GM21526 (cell line): ENCODE results near the gene UXT.
"Not testable (repeated sequence)": the region's sequence is repeated elsewhere in the genome, so short reads cannot be mapped to it uniquely, and the experiment has no call there.

Experiments
- ATAC-seq: cut with Tn5 transposase; IDR thresholded peaks from one replicate; pipeline ENCODE4 v1.9.1; 2021; ENCODE audit warnings: moderate library complexity; ENCODE audit not compliant: unreplicated experiment, low FRiP score

UXT gene, protein sequence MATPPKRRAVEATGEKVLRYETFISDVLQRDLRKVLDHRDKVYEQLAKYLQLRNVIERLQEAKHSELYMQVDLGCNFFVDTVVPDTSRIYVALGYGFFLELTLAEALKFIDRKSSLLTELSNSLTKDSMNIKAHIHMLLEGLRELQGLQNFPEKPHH

DNA sequence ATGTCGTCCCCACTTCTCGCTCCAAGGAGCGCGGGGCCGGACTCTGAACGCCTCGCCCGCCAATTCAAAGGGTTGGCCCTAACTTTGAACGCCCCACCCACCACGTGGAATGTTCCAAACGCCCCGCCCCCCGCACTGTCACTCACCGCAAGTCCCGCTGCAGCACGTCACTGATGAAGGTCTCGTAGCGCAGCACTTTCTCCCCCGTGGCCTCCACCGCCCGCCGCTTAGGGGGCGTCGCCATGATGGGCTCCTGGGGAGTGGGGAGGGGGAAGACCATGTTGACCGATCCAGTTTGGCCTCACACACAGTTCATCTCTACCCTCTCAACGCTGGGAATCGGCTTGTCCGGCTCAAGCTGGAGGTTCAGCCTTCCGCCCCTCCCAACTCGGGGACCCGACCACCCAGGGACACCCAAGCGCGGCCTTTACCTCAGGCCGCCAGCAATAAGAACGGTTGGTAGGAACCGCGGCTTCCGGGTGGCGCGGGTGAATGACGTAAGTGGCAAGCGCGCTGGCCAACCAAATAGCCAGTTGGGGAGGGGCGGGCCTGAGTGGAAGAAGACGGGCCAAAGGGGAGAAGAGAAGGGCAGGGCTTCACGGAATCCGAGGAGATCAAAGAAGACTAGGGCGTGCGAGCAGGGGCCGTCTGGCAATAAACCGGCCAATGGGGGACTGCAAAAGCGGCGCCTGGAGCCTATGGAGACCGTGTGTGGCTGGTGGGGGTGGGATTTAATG, at the start of gene UXT:
Gene UXT (minus strand): TSS at position 497 of the 737 bp plus-strand sequence. CDS start 253 bp downstream, at position 244.
- ATAC-seq, result peak; percentile 72

DNA sequence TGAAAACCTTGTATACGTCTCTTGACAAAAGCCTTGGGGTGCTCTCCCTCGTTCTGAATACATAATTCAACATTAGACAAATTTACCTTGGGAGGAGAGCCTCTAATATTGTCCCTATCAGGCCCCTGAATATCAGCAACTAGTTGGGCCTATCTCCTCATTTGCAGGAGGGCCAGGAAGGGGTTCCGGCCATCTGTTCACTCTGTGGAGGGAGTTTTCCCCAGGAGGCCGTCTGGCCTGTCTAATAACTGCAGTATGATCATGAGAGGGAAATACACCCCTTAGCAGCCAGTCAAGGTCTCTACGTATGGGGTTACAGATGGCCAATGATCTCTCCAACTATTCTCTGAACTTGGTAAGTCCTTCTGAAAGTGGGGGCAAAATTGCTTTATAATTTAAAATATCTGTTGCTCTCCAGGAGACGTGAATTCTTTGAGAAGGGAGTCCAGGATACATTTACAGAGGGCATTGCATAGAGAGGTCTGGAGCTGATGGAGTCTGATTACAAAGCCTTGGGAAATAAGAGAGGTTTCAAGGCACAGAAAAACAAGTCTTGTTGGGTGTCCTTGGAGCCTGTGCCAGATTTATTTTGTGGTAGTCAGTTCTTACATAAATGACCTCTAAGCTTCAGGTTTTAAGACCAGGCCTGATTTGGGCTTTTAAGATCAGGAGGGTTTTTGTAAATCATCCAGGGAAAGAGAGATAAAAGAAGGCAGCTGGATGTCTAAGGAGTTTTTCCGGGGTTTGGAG, 48.2 kb upstream of the UXT start:
- ATAC-seq, result no peak

DNA sequence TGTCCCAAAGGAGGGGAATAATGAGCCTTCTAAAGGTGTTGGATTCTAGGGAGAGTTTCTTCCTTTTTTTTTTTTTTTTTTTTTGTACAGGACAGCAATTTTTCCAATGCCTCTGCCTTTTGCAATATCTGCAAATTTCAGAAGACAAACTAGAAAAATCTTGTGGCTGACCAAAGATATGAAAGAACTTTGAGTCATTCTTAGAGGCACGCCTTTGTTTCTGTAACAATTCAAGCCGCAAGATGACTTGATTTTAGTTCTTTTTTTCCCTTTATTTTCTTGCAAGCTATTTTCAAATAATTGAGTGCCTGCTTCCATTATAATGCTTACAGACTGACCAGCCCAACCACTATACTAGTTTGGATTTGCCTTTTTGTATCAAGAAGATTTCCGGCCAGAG, 47.6 kb upstream of the UXT start:
- no peak for ATAC-seq

DNA sequence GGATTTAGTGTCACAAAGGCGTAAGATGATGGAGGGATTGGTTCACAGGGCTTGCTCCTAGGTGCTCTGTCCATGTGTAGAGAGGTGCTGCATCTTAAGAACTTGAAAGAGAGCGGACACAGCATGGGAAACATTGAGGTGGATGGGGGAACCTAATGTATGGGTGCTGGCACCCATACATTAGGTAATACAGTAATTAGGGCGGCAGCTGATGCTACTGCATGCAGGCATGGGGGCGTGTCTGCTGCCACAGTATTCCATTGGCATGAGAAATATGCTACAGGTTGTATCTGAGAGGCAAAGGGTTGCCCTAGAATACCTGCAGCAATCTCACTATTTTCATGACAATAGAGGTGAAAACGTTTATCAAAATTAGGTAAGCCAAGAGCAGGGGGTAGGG, 45.8 kb upstream of the UXT start:
- no peak for ATAC-seq

DNA sequence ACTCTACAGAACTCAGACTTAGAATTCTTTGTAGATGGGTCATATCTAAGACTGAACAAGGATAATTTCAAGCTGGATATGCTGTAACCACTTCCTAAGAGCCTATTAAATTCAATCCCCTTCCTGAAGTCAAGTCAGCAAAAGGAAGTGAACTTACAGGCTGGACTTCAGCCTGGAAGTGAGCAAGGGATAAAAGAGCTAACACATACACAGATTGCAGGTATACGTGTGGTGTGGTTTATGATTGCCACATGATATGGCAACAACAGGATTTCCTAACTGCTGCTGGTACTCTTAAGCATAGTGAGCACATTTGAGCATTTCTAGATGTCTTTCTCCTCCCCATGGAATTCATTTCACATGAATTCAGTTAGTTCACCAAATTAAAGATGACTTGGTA, 38.2 kb upstream of the UXT start:
- ATAC-seq, result no peak

DNA sequence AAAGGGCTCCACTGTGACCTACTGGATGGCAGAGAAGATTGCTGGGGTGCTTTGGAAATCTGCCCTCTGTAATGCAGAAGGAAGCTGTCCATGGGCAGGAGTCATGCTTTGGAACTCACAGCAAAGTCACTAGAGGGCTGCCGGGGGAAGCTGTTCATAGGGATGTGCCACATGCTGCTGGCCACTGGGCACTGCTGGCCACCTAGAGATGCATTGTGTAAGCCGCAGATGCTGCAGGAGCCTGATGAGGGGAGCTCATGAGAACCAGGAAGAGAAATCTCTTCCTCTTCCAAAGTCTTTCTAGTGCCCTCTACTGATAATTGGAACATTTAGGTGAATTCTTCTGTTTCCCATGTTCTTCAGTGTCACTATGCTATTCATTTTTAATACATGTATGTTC, 31.2 kb upstream of the UXT start:
- ATAC-seq, result no peak

DNA sequence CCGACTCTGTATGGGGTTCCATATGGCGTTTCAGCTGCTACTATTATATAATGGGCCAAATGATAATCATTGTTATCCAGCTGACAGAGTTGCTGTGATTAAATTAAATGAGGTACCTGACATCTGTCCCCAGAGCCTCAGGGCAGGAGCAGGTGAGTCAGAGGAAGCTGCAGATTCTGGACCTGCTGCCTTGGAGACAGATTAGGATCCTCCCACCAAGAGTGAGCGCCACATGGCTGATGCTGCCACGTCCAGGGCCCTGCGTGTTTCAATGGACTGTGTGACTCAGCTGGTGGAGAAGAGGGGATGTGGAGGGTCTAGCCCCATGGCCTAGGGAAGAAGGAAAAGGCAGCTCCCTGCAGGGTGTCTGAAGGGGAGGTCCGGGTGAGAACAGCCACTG, 28.3 kb upstream of the UXT start:
- ATAC-seq, result no peak

DNA sequence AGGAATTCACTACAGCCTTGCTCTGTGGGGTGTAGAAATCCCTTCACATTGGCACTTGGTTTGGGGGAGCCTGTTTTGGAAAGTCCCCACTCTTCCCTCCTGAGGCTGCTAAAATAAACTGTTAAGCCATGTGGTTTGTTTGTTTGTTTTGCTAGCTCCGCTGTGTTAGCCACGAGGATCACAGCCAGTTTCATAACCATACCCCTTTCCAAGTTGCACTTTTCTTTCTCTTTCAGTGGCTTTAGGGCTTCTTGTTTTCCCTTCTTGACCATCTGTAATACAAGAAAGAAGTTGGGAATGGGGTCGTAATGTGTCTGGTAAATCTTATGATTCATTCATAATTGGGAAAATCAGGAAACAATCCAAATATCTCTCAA, 24.8 kb upstream of the UXT start:
- ATAC-seq, result no peak

DNA sequence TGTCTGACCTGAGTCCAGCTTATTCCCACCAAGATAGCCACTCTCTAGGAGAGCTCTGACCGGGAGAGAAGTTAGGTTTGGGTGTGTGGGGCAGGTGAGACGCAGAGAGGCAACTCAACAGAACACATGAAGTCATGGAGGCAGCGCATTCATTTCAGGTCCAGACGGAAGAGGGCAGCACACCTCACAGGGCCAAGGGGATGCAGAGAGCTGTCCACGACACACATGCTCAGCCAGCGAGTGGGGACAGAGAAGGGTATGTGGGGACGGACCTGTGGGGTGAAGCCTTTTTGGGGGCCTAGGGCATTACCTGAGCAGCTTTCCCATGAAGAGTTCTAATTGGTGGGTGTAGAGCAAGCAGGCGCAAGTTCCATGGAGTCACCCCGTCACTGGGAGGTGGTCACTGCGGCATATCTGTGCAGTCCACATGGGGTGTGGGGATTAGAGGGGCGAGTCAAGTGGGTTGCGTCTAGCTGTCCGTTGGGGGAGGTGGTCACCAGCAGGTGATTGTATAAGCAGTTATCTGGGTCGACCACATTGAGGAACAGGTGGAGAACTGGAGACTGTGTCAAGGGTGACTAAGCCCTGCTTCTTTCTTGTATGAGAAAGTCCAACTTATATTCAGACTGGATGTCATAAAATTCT, 24.3 kb upstream of the UXT start:
- no peak for ATAC-seq

DNA sequence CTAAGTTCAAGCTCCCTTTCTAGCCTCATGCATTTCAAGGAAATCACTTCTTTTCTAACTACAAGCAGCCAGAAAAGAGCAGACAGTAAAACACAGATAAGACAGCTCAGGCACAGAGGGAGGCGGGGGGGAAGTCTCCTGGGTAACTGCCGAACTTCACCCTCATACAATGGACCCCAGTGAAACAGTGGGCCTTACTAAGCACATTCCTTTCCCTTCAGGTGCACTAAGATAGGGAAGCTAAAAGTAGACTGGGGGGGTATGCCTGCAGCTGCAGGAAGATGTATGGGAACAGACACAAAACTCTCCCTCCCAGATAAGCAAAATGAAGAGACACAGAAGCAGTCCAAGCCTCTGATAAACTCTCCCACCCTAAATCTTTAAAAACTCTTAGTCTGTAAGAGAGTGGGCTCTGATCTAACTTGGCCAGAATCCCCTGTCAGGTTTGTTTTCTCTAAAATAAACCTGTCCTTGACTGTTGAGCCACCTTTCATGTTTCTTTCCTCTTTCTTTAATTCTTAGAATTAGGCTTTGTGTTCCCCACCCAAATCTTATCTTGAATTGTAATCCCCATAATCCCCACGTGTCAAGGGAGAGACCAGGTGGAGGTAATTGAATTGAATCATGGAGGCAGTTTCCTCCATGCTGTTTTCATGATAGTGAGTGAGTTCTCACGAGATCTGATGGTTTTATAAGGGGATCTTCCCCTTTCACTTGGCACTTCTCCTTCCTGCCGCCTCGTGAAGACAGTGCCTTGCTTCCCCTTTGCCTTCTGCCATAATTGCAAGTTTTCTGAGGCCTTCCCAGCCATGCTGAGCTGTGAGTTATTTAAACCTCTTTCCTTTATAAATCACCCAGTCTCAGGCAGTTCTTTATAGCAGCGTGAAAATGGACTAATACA, 17.2 kb upstream of the UXT start:
- ATAC-seq, result not testable (repeated sequence)

DNA sequence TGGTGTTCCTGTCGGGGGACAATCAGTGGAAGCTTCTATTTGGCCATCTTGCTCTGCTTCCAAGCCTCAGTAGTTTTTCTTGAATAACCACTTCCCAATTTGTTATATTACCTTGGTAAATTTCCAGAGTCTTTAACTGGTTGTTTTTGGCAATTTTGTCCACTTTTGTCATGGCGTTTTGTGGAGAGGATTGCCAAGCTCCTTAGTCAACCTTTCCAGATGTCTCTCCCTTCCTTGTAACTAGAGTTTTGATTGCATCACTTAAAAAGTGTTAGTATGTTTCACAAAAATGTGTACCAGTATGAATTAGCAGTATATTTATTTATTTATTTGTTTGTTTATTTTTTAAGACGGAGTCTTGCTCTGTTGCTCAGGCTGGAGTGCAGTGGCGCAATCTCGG, 15.8 kb upstream of the UXT start:
- no peak for ATAC-seq

DNA sequence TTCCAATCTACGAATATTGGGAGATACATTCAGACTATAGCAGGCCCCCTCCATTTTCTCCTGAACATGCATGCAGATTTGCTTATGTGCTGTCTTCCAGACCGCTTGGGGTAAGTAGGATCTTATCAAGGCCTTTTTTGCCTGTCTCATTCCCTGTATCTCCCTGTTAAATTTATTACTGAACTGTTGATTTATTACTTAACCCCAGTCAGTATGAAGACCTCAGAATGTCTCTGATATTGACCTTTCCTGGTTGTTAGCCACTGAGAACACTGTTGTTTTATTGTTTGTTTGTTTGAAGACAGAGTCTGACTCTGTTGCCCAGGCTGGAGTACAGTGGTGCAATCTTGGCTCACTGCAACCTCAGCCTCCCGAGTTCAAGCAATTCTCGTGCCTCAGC, 6.8 kb upstream of the UXT start:
- ATAC-seq, result not testable (repeated sequence)

DNA sequence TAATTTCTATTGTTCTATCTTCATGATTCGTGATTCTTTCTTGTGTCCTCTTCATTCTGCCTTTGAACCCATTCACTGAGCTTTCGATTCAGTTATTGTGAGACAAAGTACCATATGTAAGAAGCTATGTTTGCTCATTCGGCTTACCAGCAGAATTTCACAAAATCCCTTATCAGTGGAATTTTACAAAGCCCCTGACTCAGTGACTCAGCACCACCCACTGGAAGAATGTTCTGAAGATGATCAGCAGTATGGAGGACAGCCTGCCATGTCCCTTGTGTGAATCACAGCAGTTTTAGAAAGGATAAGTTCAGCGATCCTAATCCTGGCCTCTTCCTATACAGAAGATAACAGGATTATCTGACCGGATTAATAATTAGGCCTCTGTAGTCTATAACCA, 5.8 kb upstream of the UXT start:
- ATAC-seq, result no peak

DNA sequence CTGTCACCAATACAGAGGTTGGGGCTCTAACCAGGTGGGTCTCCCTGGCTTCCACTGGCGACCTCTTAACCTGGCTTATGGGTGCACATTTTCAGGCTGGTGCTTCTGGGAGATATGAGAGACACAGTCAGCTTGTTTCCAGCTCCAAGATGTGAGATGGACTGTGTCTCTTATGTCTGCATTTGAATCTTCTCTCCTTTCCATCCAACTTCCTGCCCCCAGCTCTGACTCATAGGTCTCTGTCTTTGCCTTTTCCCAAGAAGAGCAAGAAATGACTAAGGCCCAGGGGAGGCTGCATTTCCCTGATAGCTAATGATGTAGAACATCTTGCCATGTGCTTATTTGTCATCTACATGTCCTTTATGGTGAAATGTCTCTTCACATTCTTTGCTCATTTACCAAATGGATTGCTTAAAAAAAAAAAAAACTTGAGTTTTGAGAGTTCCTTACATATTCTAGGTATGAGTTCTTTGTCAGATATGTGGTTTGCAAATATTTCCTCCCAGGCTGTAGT, 3.2 kb upstream of the UXT start:
- ATAC-seq, result no peak

DNA sequence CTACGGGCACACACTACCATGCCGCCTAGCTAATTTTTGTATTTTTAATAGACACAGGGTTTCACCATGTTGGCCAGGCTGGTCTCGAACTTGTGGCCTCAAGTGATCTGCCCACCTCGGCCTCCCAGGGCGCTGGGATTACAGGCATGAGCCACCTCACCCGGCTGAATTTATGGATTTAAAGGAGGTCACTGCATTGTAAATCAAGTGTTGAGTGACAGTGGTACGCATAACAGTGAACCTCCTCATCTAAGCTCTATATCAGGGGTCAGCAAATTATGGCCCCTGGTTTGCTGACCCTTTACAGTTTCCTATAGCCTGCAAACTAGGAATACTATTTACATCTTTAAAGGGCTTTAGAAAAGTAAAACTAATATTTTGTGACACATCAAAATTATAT, 2.6 kb upstream of the UXT start:
- ATAC-seq, result no peak

DNA sequence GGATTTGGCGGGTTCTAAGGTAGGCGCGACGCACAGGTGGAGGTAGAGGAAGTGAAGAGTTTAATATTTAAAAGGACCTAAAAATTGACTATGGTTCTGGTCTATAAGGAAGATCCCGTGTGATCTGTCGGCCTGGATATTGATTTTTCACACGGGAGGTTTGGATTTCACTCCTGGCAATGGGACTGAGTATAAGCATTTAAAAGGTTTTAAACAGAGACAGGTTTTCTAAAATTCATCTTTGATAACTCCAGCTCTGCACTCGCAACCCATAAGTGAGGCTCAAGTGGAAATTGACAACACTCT, 394 bp upstream of the UXT start:
- ATAC-seq, result no peak

DNA sequence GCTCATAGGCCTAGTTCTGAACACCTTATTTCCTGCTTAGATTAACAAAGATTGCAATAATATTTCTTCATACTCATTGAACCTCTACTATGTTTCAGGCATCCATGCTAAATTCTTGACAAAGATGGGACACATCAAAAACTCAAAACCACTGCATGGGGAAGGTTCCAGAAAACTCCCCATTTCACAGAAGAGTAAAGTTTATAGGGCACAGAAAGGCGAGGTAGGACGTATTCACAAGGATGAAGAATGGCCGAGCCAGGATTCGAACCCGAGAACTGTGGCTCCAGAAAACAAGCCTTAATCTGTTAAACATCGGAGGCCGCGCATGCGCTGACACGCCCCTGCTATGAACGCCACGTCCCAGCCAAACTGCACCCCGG, 688 bp downstream of the UXT start:
- no peak for ATAC-seq

DNA sequence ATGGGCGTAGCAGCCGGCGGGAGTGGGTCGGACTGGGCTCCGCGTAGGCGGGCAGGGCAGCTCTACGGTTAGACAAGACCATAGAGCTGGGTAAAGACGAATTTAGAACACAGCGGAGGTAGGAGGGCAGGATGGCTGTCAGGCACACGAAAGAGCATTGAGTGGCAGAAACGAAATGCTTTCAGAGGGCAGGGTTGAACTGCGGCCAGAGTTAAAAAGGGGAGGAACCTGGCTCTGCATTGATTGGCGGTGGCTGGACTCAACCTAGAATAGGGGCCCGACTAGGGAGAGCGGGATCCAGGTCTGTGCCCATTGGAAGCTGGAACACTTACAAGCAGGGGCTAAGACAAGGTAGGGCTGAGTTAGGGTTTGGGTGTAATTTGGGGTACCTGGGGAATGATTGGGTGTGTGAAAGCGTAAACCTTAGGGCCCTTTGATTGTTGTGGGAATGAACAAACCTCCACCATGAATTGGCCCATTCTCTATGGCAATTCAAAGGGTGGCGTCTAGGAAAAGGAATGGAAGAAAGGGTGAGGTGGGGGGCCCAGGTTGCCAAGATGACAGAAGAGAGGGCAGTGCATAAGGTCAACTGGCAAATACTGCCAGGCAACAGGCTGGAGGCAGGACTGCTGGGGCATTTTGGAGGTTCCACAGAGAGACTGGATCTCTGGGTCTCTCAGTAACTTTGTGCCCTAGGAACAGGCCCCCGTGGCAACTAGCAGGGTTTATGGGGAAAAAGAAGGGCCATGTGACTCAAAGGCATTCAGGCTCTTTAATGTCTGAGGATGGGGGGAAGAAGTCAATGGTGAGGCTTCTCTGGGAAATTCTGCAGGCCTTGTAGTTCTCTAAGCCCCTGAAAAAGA, 7.7 kb downstream of the UXT start:
- no peak for ATAC-seq
